ENCODE results near the gene NTHL1. TPM values are rescaled to one million over a fixed set of nuclear protein-coding genes. Genes with fewer than 3 reads are reported as not detected.

The NTHL1 gene
- total and polyA plus RNA-seq, 9 of the 15 experiments (the other 6 are each of a cell fraction or from before 2014, with no cell fraction given) = 1.1 to 58.8 (median 17.6) TPM

DNA sequence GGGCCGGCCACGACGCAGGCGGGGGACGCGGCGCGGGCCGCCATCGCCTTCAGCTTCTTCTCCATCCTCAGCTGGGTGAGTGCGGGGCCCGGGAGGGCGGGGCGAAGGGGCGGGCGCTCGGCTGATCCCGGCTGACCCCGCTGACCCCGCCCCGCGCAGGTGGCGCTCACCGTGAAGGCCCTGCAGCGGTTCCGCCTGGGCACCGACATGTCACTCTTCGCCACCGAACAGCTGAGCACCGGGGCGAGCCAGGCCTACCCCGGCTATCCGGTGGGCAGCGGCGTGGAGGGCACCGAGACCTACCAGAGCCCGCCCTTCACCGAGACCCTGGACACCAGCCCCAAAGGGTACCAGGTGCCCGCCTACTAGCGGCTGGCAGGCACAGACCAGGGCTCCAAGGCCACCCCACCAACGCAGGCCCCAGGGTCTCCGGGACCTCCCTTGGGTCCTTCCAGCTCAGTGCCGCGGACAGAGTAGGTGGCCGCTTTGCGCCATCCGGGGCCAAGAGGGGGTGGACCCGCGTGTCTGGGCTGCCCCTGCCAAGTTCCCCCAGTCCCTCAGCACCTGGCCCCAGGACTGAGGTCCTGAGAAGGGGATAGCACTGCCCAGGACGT, 54.8 kb downstream of the NTHL1 start (continued):
- no peak for TF ChIP-seq PHB2 (IDR thresholded peaks at IDR 0.05; ENCODE audit: low read depth)
- TF ChIP-seq ZNF354B (CRISPR knock-in tag; IDR thresholded peaks at IDR 0.05) = no peak
- TF ChIP-seq ZNF165 (CRISPR knock-in tag; IDR thresholded peaks at IDR 0.05; ENCODE audit: borderline replicate concordance) = no peak
- TF ChIP-seq SNIP1 (IDR thresholded peaks at IDR 0.05; ENCODE audit: low read depth) = no peak
- no peak for TF ChIP-seq NELFE (IDR thresholded peaks at IDR 0.05; ENCODE audit: insufficient read depth, insufficient read length)
- TF ChIP-seq ZNF224 (CRISPR knock-in tag; IDR thresholded peaks at IDR 0.05) = no peak
- no peak for TF ChIP-seq ELF4 (CRISPR knock-in tag; IDR thresholded peaks at IDR 0.05)
- no peak for TF ChIP-seq ZNF717 (CRISPR knock-in tag; IDR thresholded peaks at IDR 0.05)
- no peak for TF ChIP-seq KDM2B (CRISPR knock-in tag; IDR thresholded peaks at IDR 0.05)
- no peak for TF ChIP-seq KAT2B (IDR thresholded peaks at IDR 0.05; ENCODE audit: low read depth, low read length)
- TF ChIP-seq HMGN3 (IDR thresholded peaks at IDR 0.05; ENCODE audit: borderline replicate concordance, extremely low read depth, insufficient read length, low read depth, low read length) = no peak
- TF ChIP-seq KLF10 (CRISPR knock-in tag; IDR thresholded peaks at IDR 0.05) = no peak
- no peak for TF ChIP-seq ARID2 (IDR thresholded peaks at IDR 0.05)
- no peak for TF ChIP-seq ZNF655 (CRISPR knock-in tag; IDR thresholded peaks at IDR 0.05)
- TF ChIP-seq MNT (conservative IDR thresholded peaks at IDR 0.05) = peak in 1 of 2 experiments; percentile 47; a peak in 3 of 4 replicates
- TF ChIP-seq FOXJ3 (CRISPR knock-in tag; IDR thresholded peaks at IDR 0.05) = no peak
- peak; percentile 9 for TF ChIP-seq DACH1 (IDR thresholded peaks at IDR 0.05; ENCODE audit: partially characterized antibody)
- no peak for TF ChIP-seq FOXK2 (conservative IDR thresholded peaks at IDR 0.05 in 1 of 2, IDR thresholded peaks at IDR 0.05 in 1 of 2; ENCODE audit: low read depth in 2 of 2)
- no peak for TF ChIP-seq SOX6 (IDR thresholded peaks at IDR 0.05)
- TF ChIP-seq ZNF347 (CRISPR knock-in tag; IDR thresholded peaks at IDR 0.05; ENCODE audit: low read depth) = no peak
- no peak for TF ChIP-seq ZNF436 (CRISPR knock-in tag; IDR thresholded peaks at IDR 0.05)
- TF ChIP-seq, protein P1, sequence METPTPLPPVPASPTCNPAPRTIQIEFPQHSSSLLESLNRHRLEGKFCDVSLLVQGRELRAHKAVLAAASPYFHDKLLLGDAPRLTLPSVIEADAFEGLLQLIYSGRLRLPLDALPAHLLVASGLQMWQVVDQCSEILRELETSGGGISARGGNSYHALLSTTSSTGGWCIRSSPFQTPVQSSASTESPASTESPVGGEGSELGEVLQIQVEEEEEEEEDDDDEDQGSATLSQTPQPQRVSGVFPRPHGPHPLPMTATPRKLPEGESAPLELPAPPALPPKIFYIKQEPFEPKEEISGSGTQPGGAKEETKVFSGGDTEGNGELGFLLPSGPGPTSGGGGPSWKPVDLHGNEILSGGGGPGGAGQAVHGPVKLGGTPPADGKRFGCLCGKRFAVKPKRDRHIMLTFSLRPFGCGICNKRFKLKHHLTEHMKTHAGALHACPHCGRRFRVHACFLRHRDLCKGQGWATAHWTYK (CRISPR knock-in tag; IDR thresholded peaks at IDR 0.05) = no peak
- no peak for TF ChIP-seq DIDO1 (tag; IDR thresholded peaks at IDR 0.05; ENCODE audit: low read depth)
- no peak for TF ChIP-seq ZFPM2 (CRISPR knock-in tag; IDR thresholded peaks at IDR 0.05)
- no peak for TF ChIP-seq ZKSCAN3 (CRISPR knock-in tag; IDR thresholded peaks at IDR 0.05)
- TF ChIP-seq XRCC4 (IDR thresholded peaks at IDR 0.05; ENCODE audit: extremely low read depth, insufficient read depth, insufficient read length) = no peak
- TF ChIP-seq GTF2A2 (tag; IDR thresholded peaks at IDR 0.05) = no peak
- no peak for TF ChIP-seq ARID1B (IDR thresholded peaks at IDR 0.05)
- peak; percentile 0 for TF ChIP-seq TBP (optimal IDR thresholded peaks at IDR 0.05; ENCODE audit: low read depth, low read length)
- no peak for TF ChIP-seq NEUROD1 (IDR thresholded peaks at IDR 0.05; ENCODE audit: borderline replicate concordance, low read depth, low read length, partially characterized antibody)

Measured in K562 (cell line).